CD4-positive, alpha-beta T cell treated with Interleukin-4 for 4 hours (primary cell): ENCODE results near the gene KCNJ2.

ENCODE experiments used
- DNase-seq: peaks from one replicate; pipeline ENCODE4 v3.0.0-alpha.2; 2020

The KCNJ2 gene

DNA sequence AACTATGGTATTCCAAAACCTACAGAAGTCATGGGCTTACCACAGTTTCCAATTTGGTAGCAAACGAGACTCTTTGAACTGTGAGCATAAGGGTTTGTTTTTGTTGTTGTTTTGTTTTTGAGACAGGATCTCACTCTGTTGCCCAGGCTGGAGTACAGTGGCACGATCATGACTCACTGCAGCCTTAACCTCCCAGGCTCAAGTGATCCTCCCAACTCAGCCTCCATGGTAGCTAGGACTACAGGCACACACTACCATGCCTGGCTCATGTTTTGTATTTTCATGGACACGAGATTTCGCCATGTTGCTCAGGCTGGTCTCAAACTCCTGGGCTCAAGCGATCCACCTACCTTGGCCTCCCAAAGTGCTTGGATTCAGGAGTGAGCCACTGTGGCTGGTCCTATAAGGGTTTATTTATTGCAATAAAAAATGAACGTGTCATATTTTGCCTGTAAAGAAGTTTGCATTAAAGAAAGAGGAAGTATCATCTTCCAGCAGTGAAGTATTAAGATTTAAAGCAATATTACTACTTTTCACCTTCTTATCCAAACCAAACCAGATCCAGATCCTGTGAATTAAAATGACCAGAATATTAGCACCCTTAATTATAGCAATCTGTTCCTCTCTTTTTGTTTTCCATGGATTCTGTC is 37.2 kb downstream of the KCNJ2 start:
- DNase-seq, result no peak

GRCh38 chr17:70207184-70207583 is 37.9 kb downstream of the KCNJ2 start:
- no peak for DNase-seq

DNA sequence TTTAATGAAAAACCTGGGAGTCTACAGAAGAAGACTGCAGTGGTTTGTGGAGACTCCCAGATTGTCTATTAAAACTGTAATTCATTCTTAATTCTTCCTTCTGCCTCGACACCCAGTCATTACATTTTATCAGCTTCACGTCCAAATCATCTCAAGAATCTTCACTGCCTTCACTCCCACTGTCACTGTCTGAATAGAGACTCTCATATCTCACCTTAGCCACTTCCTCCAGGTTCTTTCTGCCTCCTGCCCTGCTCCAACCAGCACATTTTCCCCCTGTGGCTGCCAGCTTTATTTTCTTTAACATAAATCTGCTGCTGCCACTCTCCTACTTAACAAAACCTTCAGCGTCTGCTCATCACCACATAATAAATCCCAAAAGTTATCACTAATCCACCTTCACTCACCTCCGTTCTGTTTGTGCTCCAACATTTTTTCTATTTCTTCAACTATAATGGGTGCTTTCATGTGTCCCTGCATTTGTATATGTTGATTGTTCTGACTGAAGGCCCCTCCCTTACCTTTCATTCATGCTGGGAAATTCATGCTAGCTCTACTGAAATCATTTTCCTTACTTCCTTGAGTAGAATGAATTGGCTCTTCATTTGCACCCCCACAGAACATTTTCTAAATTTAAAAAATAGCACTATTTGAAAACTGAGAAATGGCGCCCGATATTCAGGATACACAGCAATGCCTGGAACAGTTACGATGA is 38.9 kb downstream of the KCNJ2 start:
- DNase-seq, result no peak

GRCh38 chr17:70208825-70209555 is 39.7 kb downstream of the KCNJ2 start:
- DNase-seq, result no peak

DNA sequence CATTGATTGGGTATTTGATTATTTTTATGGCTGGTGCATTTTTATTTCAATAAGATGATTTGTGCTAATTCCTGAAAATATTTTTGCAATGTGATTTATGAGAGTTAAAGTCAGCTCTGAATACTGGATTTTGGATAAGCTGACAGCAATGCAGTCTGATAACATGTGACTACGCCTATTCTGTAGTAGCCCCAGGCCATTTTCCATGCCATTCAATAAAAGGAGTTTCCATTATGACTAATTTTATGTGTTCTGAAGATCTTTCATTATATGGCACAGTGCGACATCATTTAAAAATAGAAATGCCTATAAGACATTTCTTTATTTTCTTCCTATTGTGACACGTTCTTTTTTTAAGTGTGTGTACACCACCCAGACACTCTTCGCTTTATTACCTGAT is 46.3 kb downstream of the KCNJ2 start:
- DNase-seq, result no peak

- DNase-seq, result no peak
Observed at GRCh38 chr17:70217571-70217970, 48.2 kb downstream of the KCNJ2 start.

DNA sequence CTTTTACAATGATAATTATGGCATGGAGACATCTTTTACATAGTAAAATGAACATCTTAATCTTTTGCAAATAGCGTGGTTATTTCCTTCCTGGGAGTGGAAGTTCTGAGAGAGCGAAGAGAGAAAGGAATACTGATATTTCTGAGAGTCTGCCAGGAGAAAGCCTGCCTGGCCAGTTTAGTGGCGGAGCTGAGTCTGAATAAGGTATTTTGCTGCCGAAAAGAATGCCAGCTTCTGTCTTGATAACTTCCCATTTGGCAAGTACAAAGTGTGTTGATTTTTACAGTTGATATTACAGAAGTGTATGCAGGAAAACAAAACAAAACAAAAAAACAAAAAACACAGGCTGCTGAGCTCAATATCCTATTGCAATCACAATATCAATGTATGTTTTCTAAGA is 55.9 kb downstream of the KCNJ2 start:
- no peak for DNase-seq
